Neural crest cell (in vitro differentiated cells): ENCODE results near the gene NSMCE1. TPM values are rescaled to one million over a fixed set of nuclear protein-coding genes. Genes with fewer than 3 reads are reported as not detected.

Experiments
- DNase-seq: peaks from one replicate; pipeline ENCODE4 v3.0.0; 2021; ENCODE audit warnings: low read depth, mixed read lengths, low spot score
- H3K27ac Mint-ChIP-seq: one replicate; pipeline ENCODE4 v1.8.0; 2021; ENCODE audit warnings: mild to moderate bottlenecking, mixed read lengths; ENCODE audit not compliant: unreplicated experiment
- H3K27me3 Mint-ChIP-seq: 2 replicates; pipeline ENCODE4 v1.8.0; 2021; ENCODE audit warnings: low read depth, mild to moderate bottlenecking, mixed read lengths
- H3K36me3 Mint-ChIP-seq: 2 replicates; pipeline ENCODE4 v1.8.0; 2021; ENCODE audit warnings: low read depth, mild to moderate bottlenecking, mixed read lengths
- H3K4me1 Mint-ChIP-seq: 2 replicates; pipeline ENCODE4 v1.8.0; 2021; ENCODE audit warnings: mixed read lengths
- H3K4me3 Mint-ChIP-seq: one replicate; pipeline ENCODE4 v1.8.0; 2021; ENCODE audit warnings: mild to moderate bottlenecking, mixed read lengths
- H3K9me3 Mint-ChIP-seq: 2 replicates; pipeline ENCODE4 v1.8.0; 2021; ENCODE audit warnings: mixed read lengths
- CTCF ChIP-seq: fragments of 200-600 bp; sonication (generic); conservative IDR thresholded peaks from 2 replicates; pipeline ENCODE4 v1.5.0; 2021; ENCODE audit warnings: antibody characterized with exemption, mild to moderate bottlenecking
- total RNA-seq: library from RNA; stranded (reverse); gene quantifications from 2 replicates; pipeline ENCODE4 v1.2.1, GENCODE V29; 2021

Gene NSMCE1
- total RNA-seq, 1 donor from 2014 or later = 30.4 TPM

DNA sequence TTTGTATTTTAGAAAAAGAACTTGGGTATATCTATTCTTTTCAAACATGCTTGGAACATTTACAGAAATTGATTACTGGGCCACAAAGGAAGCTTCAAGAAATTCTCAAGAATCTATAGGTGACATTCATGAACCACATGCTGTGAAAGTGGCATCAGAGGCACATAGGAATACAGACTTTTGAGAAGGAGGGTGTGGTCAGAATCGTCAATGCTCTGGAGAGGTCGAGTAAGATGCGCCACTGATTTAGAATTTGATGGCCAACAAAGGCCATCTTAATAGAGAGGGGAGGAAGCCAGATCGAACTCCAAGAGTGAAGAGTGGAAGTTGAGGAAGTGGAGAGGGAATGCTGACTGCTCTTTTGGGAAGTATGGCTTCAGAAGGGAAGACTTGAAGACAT, 3.5 kb upstream of the NSMCE1 start:
- Mint-ChIP-seq H3K27me3 (no peaks in the 10 kb centered on the region), H3K4me1 (peaks cover 3% of the 10 kb centered on the region), H3K4me3 (no peak overlapping the region), H3K36me3 (no peaks in the 10 kb centered on the region), H3K9me3 (no peaks in the 10 kb centered on the region), H3K27ac (peak overlapping the region; percentile 12)
- TF ChIP-seq CTCF = no peak
- no peak for DNase-seq

GRCh38 chr16:27270349-27270748, 1.8 kb upstream of the NSMCE1 start:
- Mint-ChIP-seq H3K27me3 (peaks cover 5% of the 10 kb centered on the region), H3K4me3 (no peak overlapping the region), H3K9me3 (no peaks in the 10 kb centered on the region), H3K36me3 (no peaks in the 10 kb centered on the region), H3K4me1 (peaks cover 3% of the 10 kb centered on the region), H3K27ac (no peak overlapping the region)
- DNase-seq = no peak
- no peak for TF ChIP-seq CTCF

GRCh38 chr16:27269300-27270150, 953 bp upstream of the NSMCE1 start:
- Mint-ChIP-seq H3K4me3 (peak overlapping the region; percentile 94), H3K4me1 (peaks cover 3% of the 10 kb centered on the region), H3K27me3 (peaks cover 9% of the 10 kb centered on the region), H3K9me3 (no peaks in the 10 kb centered on the region), H3K36me3 (no peaks in the 10 kb centered on the region), H3K27ac (peak overlapping the region; percentile 76)
- no peak for TF ChIP-seq CTCF
- DNase-seq = no peak

- H3K4me3 Mint-ChIP-seq = no peak overlapping the region
- DNase-seq = no peak
- peaks cover 16% of the 10 kb centered on the region for H3K27me3 Mint-ChIP-seq
- no peak overlapping the region for H3K27ac Mint-ChIP-seq
- H3K9me3 Mint-ChIP-seq = no peaks in the 10 kb centered on the region
- peaks cover 2% of the 10 kb centered on the region for H3K36me3 Mint-ChIP-seq
- peaks cover 3% of the 10 kb centered on the region for H3K4me1 Mint-ChIP-seq
- no peak for TF ChIP-seq CTCF
Observed at GRCh38 chr16:27267037-27267677, 1.4 kb downstream of the NSMCE1 start.

DNA sequence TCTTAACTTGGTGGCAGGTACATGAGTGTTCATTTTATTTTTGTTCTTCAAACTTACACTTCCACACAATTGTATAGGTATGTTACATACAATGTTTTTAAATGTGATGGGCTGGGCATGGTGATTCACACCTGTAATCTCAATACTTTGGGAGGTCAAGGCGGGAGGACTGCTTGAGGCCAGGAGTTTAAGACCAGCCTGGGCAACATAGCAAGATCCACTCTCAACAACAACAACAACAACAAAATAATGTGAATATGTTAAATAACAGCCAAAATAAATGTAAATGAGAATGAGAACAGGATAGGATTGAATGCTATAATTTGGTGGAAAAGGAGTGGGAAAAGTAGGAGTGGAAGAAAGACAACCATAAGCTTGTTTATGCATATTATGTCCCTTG, 2.6 kb downstream of the NSMCE1 start:
- peaks cover 16% of the 10 kb centered on the region for H3K27me3 Mint-ChIP-seq
- H3K4me1 Mint-ChIP-seq = peaks cover 7% of the 10 kb centered on the region
- no peak for TF ChIP-seq CTCF
- peak overlapping the region; percentile 45 for H3K4me3 Mint-ChIP-seq
- no peaks in the 10 kb centered on the region for H3K9me3 Mint-ChIP-seq
- peaks cover 2% of the 10 kb centered on the region for H3K36me3 Mint-ChIP-seq
- DNase-seq = no peak
- no peak overlapping the region for H3K27ac Mint-ChIP-seq
